B cell (primary cell): Measurements from ENCODE around the gene HTR3A. TPM values are rescaled to one million over a fixed set of nuclear protein-coding genes. Genes with fewer than 3 reads are reported as not detected.

Experiments used
- ATAC-seq: fragments of 200-7000 bp; cut with Tn5 transposase; one replicate; pipeline ENCODE4 v1.10.0; 2021; ENCODE audit warnings: low read depth, mild to moderate bottlenecking, moderate number of reproducible peaks, moderate library complexity
- CTCF ChIA-PET: fragments of 350-600 bp; sonication (Branson Sonifier 250); formaldehyde crosslinking; loops from one replicate; lab custom pipeline; 2021; ENCODE audit warnings: antibody characterized with exemption, inconsistent platforms; lab: Charles Lee
- POLR2A ChIA-PET: fragments of 350-600 bp; sonication (Branson Sonifier 250); formaldehyde crosslinking; loops from one replicate; lab custom pipeline; 2021; ENCODE audit warnings: antibody characterized with exemption; lab: Charles Lee
- DNase-seq: peaks from one replicate; pipeline ENCODE4 v3.0.0; 2013
- H2AFZ ChIP-seq: 2 replicates; pipeline ENCODE4 v1.6.1; 2012; ENCODE audit warnings: mild to moderate bottlenecking, low read depth, low read length; ENCODE audit not compliant: insufficient read depth, poor library complexity, severe bottlenecking
- H3K27ac ChIP-seq, 2 donors: 1 replicate in 1 of 2; 2 replicates in 1 of 2; pipeline ENCODE4 v1.5.1; 2012 to 2013; ENCODE audit warnings: low read length in 2 of 2, mild to moderate bottlenecking in 2 of 2, moderate library complexity in 1 of 2
- H3K27me3 ChIP-seq, 4 experiments: fragments of 200-600 bp in 1 of 4; sonication (generic) in 1 of 4; replicated peaks in 1 of 4; 1 replicate in 2 of 4; 2 replicates in 2 of 4; pipeline versions ENCODE4 v1.6.1 to v1.7.0; 2013 to 2016; ENCODE audit warnings: low read length in 3 of 4, mild to moderate bottlenecking in 2 of 4, mixed read lengths in 1 of 4, moderate library complexity in 1 of 4; ENCODE audit not compliant: insufficient read depth in 4 of 4, control insufficient read depth in 3 of 4; ENCODE audit errors: control extremely low read depth in 1 of 4
- H3K36me3 ChIP-seq, 2 experiments: replicated peaks in 1 of 2; 1 replicate in 1 of 2; 2 replicates in 1 of 2; pipeline versions ENCODE4 v1.6.1 to v1.7.1; 2013; ENCODE audit warnings: low read length in 1 of 2; ENCODE audit not compliant: insufficient read depth in 2 of 2, control insufficient read depth in 1 of 2; ENCODE audit errors: control extremely low read depth in 1 of 2, extremely low read depth in 1 of 2
- H3K4me1 ChIP-seq, 2 donors: fragments of 200-600 bp in 1 of 2; sonication (generic) in 1 of 2; 1 replicate in 1 of 2; 2 replicates in 1 of 2; pipeline versions ENCODE4 v1.5.1 to v1.6.1; 2013 to 2017; ENCODE audit warnings: low read length in 2 of 2; ENCODE audit not compliant: control insufficient read depth in 2 of 2, insufficient read depth in 2 of 2
- H3K4me2 ChIP-seq: replicated peaks from 2 replicates; pipeline ENCODE3; 2012; ENCODE audit warnings: mild to moderate bottlenecking, low read depth, low read length; ENCODE audit not compliant: poor library complexity, severe bottlenecking
- H3K4me3 ChIP-seq, 5 experiments: fragments of 200-600 bp in 1 of 5; sonication (generic) in 1 of 5; 1 replicate in 3 of 5; 2 replicates in 2 of 5; pipeline versions ENCODE4 v1.5.1 to v1.7.0; 2011 to 2016; ENCODE audit warnings: low read length in 4 of 5, mild to moderate bottlenecking in 4 of 5, low read depth in 2 of 5, control low read depth in 1 of 5, moderate library complexity in 1 of 5; ENCODE audit not compliant: insufficient read depth in 1 of 5; ENCODE audit errors: control extremely low read depth in 1 of 5, extremely low read depth in 1 of 5
- H3K79me2 ChIP-seq: fragments of 200-600 bp; sonication (generic); one replicate; pipeline ENCODE4 v1.6.0; 2016; ENCODE audit warnings: low read length; ENCODE audit not compliant: control insufficient read depth, insufficient read depth
- H3K9ac ChIP-seq: fragments of 200-600 bp; sonication (generic); 2 replicates; pipeline ENCODE4 v1.6.1; 2017; ENCODE audit warnings: mild to moderate bottlenecking, low read length, moderate library complexity
- H3K9me3 ChIP-seq, 3 donors: one replicate each; pipeline versions ENCODE4 v1.6.1 to v1.7.1; 2013; ENCODE audit warnings: low read length in 2 of 3; ENCODE audit not compliant: control insufficient read depth in 2 of 3, insufficient read depth in 1 of 3; ENCODE audit errors: control extremely low read depth in 1 of 3
- H4K20me1 ChIP-seq: 2 replicates; pipeline ENCODE4 v1.6.0; 2012; ENCODE audit warnings: mild to moderate bottlenecking, low read length; ENCODE audit not compliant: insufficient read depth, control insufficient read depth, poor library complexity, severe bottlenecking
- H3K27ac Mint-ChIP-seq: one replicate; pipeline ENCODE4 v1.8.0; 2021; ENCODE audit warnings: mixed read lengths
- H3K27me3 Mint-ChIP-seq: one replicate; pipeline ENCODE4 v1.8.0; 2021; ENCODE audit warnings: mixed read lengths
- H3K4me1 Mint-ChIP-seq: one replicate; pipeline ENCODE4 v1.8.0; 2021; ENCODE audit warnings: mixed read lengths
- H3K4me3 Mint-ChIP-seq: one replicate; pipeline ENCODE4 v1.8.0; 2021; ENCODE audit warnings: mixed read lengths
- H3K9me3 Mint-ChIP-seq: one replicate; pipeline ENCODE4 v1.8.0; 2022; ENCODE audit warnings: mixed read lengths; ENCODE audit not compliant: insufficient read depth
- CTCF ChIP-seq: fragments of 200-600 bp; IDR thresholded peaks from one replicate; pipeline ENCODE4 v1.8.0; 2022; ENCODE audit warnings: antibody characterized with exemption, mild to moderate bottlenecking
- EZH2 ChIP-seq: IDR thresholded peaks from 2 replicates; pipeline ENCODE4 v1.6.1; 2012; ENCODE audit warnings: borderline replicate concordance, low read depth, mild to moderate bottlenecking, moderate library complexity, low read length; ENCODE audit not compliant: insufficient read depth, poor library complexity, severe bottlenecking
- WGBS: methylation state at CpG from one replicate; pipeline ENCODE4 v1.1.5; 2013; ENCODE audit warnings: missing lambda C conversion rate; ENCODE audit not compliant: insufficient coverage; 5-methylcytosine and 5-hydroxymethylcytosine counted together
- intact Hi-C: fragments of 100-400 bp; cut with micrococcal nuclease; formaldehyde crosslinking; loops from one replicate; pipeline ENCODE4 v1.10.0; 2022
- polyA plus RNA-seq: library from polyadenylated mRNA; depleted of rRNA; stranded (reverse); fragments of >200 nt; gene quantifications from 2 replicates; pipeline ENCODE4 v1.2.3, GENCODE V29; 2012
- total RNA-seq, 2 donors: library from RNA; stranded (reverse); fragments of 120-200 nt in 1 of 2; gene quantifications; 1 replicate in 1 of 2; 2 replicates in 1 of 2; pipeline versions ENCODE4 v1.2.3 to v1.2.4, GENCODE V29; 2013 to 2022

The HTR3A gene
- total and polyA plus RNA-seq, 2 donors (not counting 1 experiment from before 2014, with no cell fraction given), result 8.1 to 16.1 TPM

- intact Hi-C loops, result loop anchor here (5.0 kb wide), 2 partner anchors 82 to 667 kb away; partner anchors contain the start of gene TTC12
- POLR2A ChIA-PET, result interaction anchor here (2.0 kb wide), 1 partner anchor 12 kb away, joined by 4 read pairs; no protein-coding TSS in a partner anchor
- Mint-ChIP-seq H3K27ac (peak overlapping the region; percentile 27), H3K9me3 (no peaks in the 10 kb centered on the region), H3K4me3 (peak overlapping the region; percentile 36), H3K27me3 (no peaks in the 10 kb centered on the region), H3K4me1 (peaks cover 71% of the 10 kb centered on the region)
- no peak overlapping the region for H3K9ac ChIP-seq
- H3K9me3 ChIP-seq, result no peaks in the 10 kb centered on the region
- H3K4me3 ChIP-seq, result no peak overlapping the region
- CTCF ChIA-PET, result interaction anchor here (0.6 to 10.0 kb wide), 8 partner anchors 14 to 282 kb away, joined by 3 to 97 read pairs (median 8); no protein-coding TSS in a partner anchor
- no CpG with 5 or more reads among the region's 1 CpG for WGBS
- no peak for TF ChIP-seq CTCF
- no peaks in the 10 kb centered on the region for H4K20me1 ChIP-seq
- H3K27me3 ChIP-seq, result no peaks in the 10 kb centered on the region
- no peaks in the 10 kb centered on the region for H3K79me2 ChIP-seq
- H3K4me1 ChIP-seq, result peaks cover 65 to 78% of the 10 kb centered on the region in 2 donors
- DNase-seq, result no peak
- H3K4me2 ChIP-seq, result peak overlapping the region; percentile 69
- no peak for ATAC-seq
- H3K27ac ChIP-seq, result no peak overlapping the region
- H2AFZ ChIP-seq, result no peak overlapping the region
- H3K36me3 ChIP-seq, result peaks cover 0 to 2% of the 10 kb centered on the region in 2 experiments
Observed at GRCh38 chr11:113979431-113979830, 4.5 kb downstream of the HTR3A start.

GRCh38 chr11:113980785-113981184 is 5.9 kb downstream of the HTR3A start:
- no peaks in the 10 kb centered on the region for H4K20me1 ChIP-seq
- peaks cover 0 to 2% of the 10 kb centered on the region in 2 experiments for H3K36me3 ChIP-seq
- no peaks in the 10 kb centered on the region for H3K9me3 ChIP-seq
- no peaks in the 10 kb centered on the region for H3K27me3 ChIP-seq
- ChIA-PET POLR2A (no interaction called here), CTCF (interaction anchor here (1.8 to 10.0 kb wide), 4 partner anchors 12 to 281 kb away, joined by 5 to 97 read pairs (median 20); no protein-coding TSS in a partner anchor)
- no peak for TF ChIP-seq CTCF
- TF ChIP-seq EZH2, result no peak
- Mint-ChIP-seq H3K4me3 (peak overlapping the region; percentile 62), H3K9me3 (no peaks in the 10 kb centered on the region), H3K27me3 (no peaks in the 10 kb centered on the region), H3K4me1 (peaks cover 63% of the 10 kb centered on the region), H3K27ac (peak overlapping the region; percentile 7)
- no peak overlapping the region for H3K27ac ChIP-seq
- 23% methylated on average over 5 of the region's 6 CpGs for WGBS
- no peak overlapping the region for H2AFZ ChIP-seq
- intact Hi-C loops, result no loop called here
- H3K4me3 ChIP-seq, result peak overlapping the region in 2 of 5 experiments; percentile 4 to 28
- no peak for ATAC-seq
- peaks cover 57 to 66% of the 10 kb centered on the region in 2 donors for H3K4me1 ChIP-seq
- H3K9ac ChIP-seq, result no peak overlapping the region
- H3K4me2 ChIP-seq, result peak overlapping the region; percentile 24
- peak; percentile 53 for DNase-seq
- H3K79me2 ChIP-seq, result no peaks in the 10 kb centered on the region
